ENCODE data around the gene BCAP31. TPM values are rescaled to one million over a fixed set of nuclear protein-coding genes. Genes with fewer than 3 reads are reported as not detected.
"Not testable (repeated sequence)": the region's sequence is repeated elsewhere in the genome, so short reads cannot be mapped to it uniquely, and the experiment has no call there.

The BCAP31 gene
- total RNA-seq, 2 experiments from 2014 or later: 43.0 to 72.0 TPM

- H4K20me1 ChIP-seq (ENCODE audit: insufficient read depth, low read length): no peaks in the 10 kb centered on the region
- no peak overlapping the region for H3K4me2 ChIP-seq (ENCODE audit: low read length)
- intact Hi-C loops (cut with micrococcal nuclease; ENCODE audit: unreplicated experiment): no loop called here
- no peaks in the 10 kb centered on the region for H3K79me2 ChIP-seq (ENCODE audit: insufficient read depth, low read depth, low read length)
- no peaks in the 10 kb centered on the region for H3K36me3 ChIP-seq (ENCODE audit: insufficient read depth, low read length)
- no peaks in the 10 kb centered on the region for H3K9me2 ChIP-seq (ENCODE audit: insufficient read depth, low read length)
- no peak overlapping the region for H3K27ac ChIP-seq (ENCODE audit: low read depth, low read length, poor library complexity, severe bottlenecking)
- TF ChIP-seq EZH2phosphoT487 (IDR thresholded peaks at IDR 0.05; ENCODE audit: borderline replicate concordance, low read depth, low read length): no peak
- TF ChIP-seq, protein P1, sequence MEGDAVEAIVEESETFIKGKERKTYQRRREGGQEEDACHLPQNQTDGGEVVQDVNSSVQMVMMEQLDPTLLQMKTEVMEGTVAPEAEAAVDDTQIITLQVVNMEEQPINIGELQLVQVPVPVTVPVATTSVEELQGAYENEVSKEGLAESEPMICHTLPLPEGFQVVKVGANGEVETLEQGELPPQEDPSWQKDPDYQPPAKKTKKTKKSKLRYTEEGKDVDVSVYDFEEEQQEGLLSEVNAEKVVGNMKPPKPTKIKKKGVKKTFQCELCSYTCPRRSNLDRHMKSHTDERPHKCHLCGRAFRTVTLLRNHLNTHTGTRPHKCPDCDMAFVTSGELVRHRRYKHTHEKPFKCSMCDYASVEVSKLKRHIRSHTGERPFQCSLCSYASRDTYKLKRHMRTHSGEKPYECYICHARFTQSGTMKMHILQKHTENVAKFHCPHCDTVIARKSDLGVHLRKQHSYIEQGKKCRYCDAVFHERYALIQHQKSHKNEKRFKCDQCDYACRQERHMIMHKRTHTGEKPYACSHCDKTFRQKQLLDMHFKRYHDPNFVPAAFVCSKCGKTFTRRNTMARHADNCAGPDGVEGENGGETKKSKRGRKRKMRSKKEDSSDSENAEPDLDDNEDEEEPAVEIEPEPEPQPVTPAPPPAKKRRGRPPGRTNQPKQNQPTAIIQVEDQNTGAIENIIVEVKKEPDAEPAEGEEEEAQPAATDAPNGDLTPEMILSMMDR (conservative IDR thresholded peaks at IDR 0.05; ENCODE audit: low read length): no peak
- no peak for DNase-seq (ENCODE audit: low spot score)
- H3K9me3 ChIP-seq (ENCODE audit: low read length): no peaks in the 10 kb centered on the region
- no peak overlapping the region for H2AFZ ChIP-seq (ENCODE audit: low read length)
- no TSS peak for BruUV-seq (replicated peaks)
- H3K4me3 ChIP-seq (ENCODE audit: low read depth, low read length, poor library complexity, severe bottlenecking): no peak overlapping the region
- H3K4me1 ChIP-seq (ENCODE audit: insufficient read depth, low read length, poor library complexity, severe bottlenecking): no peaks in the 10 kb centered on the region
- ChIA-PET POLR2A (interaction anchor here (0.7 kb wide), 1 partner anchor 412 kb away, joined by 3 read pairs; no protein-coding TSS in a partner anchor), CTCF (ENCODE audit: unreplicated experiment) (no interaction called here)
These were observed 30.9 kb upstream of the BCAP31 start for GRCh38 chrX:153755136-153755535.

DNA sequence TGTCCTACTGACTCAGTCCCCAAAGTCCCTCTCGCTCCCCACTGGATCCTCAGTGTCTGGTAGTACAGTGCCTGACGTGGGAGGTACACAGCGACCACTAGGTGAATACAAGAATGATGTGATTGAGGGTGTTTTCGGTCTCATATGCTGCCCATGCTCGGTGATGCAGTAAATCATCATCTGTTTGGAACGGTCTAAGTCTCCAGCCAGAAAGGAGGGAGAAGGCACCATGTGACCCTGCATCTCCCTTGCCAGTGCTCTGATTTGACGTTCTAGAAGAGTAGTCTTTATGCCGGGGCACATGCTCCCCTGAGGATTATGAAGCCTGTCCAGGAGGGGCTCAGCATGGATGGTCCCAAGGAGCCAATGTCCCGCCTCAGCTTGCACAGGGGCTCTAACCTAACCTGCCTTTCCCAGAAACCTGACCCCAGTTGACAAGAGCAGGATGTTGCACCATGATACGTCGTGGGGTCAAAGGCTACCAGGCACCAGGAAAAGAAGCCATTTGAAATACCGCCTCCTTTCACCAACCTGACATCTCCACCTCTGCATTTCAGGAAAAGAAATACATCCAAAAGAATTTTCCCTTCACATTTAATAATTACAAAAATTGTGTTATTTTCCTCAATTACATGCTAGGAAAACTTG is 26.1 kb upstream of the BCAP31 start:
- ChIA-PET CTCF (ENCODE audit: unreplicated experiment) (no interaction called here), POLR2A (no interaction called here)
- H3K79me2 ChIP-seq (ENCODE audit: insufficient read depth, low read depth, low read length): no peaks in the 10 kb centered on the region
- BruUV-seq (replicated peaks): no TSS peak
- no peaks in the 10 kb centered on the region for H4K20me1 ChIP-seq (ENCODE audit: insufficient read depth, low read length)
- no peaks in the 10 kb centered on the region for H3K4me1 ChIP-seq (ENCODE audit: insufficient read depth, low read length, poor library complexity, severe bottlenecking)
- H3K9me2 ChIP-seq (ENCODE audit: insufficient read depth, low read length): no peaks in the 10 kb centered on the region
- H3K4me2 ChIP-seq (ENCODE audit: low read length): no peak overlapping the region
- TF ChIP-seq, protein P1 (conservative IDR thresholded peaks at IDR 0.05; ENCODE audit: low read length): no peak
- TF ChIP-seq EZH2phosphoT487 (IDR thresholded peaks at IDR 0.05; ENCODE audit: borderline replicate concordance, low read depth, low read length): no peak
- intact Hi-C loops (cut with micrococcal nuclease; ENCODE audit: unreplicated experiment): no loop called here
- H3K9me3 ChIP-seq (ENCODE audit: low read length): no peaks in the 10 kb centered on the region
- H3K36me3 ChIP-seq (ENCODE audit: insufficient read depth, low read length): no peaks in the 10 kb centered on the region
- no peak overlapping the region for H3K4me3 ChIP-seq (ENCODE audit: low read depth, low read length, poor library complexity, severe bottlenecking)
- H3K27ac ChIP-seq (ENCODE audit: low read depth, low read length, poor library complexity, severe bottlenecking): no peak overlapping the region
- no peak overlapping the region for H2AFZ ChIP-seq (ENCODE audit: low read length)
- DNase-seq (ENCODE audit: low spot score): no peak

GRCh38 chrX:153749017-153749416 is 24.8 kb upstream of the BCAP31 start:
- BruUV-seq (replicated peaks); CTCF ChIA-PET (ENCODE audit: unreplicated experiment); intact Hi-C loops (cut with micrococcal nuclease; ENCODE audit: unreplicated experiment); DNase-seq (ENCODE audit: low spot score); H3K36me3 ChIP-seq (ENCODE audit: insufficient read depth, low read length); H3K9me2 ChIP-seq (ENCODE audit: insufficient read depth, low read length); H4K20me1 ChIP-seq (ENCODE audit: insufficient read depth, low read length); POLR2A ChIA-PET; H3K79me2 ChIP-seq (ENCODE audit: insufficient read depth, low read depth, low read length); H3K4me2 ChIP-seq (ENCODE audit: low read length); H3K4me3 ChIP-seq (ENCODE audit: low read depth, low read length, poor library complexity, severe bottlenecking); H3K27ac ChIP-seq (ENCODE audit: low read depth, low read length, poor library complexity, severe bottlenecking); H3K4me1 ChIP-seq (ENCODE audit: insufficient read depth, low read length, poor library complexity, severe bottlenecking); H3K9me3 ChIP-seq (ENCODE audit: low read length); H2AFZ ChIP-seq (ENCODE audit: low read length): not testable (repeated sequence)

DNA sequence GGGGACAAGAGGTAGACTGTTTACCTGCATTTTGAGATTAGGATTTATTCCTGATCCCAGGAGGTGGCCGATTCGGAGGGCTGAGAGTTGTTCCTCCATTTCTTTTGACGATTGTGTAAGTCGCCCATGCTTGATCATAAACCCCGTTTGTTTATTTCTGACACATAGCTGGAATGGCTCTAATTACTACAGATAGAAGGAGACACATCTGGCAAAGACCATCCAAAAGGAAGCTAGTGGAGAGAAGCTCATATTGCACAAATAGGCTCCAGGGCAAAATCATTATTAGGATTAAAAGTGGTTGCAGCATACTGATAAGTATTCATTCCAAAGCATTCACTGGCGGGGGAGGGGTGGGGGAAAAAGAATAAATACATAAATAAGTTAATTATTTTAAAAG is 22.8 kb upstream of the BCAP31 start:
- CTCF ChIA-PET (ENCODE audit: unreplicated experiment); H4K20me1 ChIP-seq (ENCODE audit: insufficient read depth, low read length); H2AFZ ChIP-seq (ENCODE audit: low read length); H3K4me1 ChIP-seq (ENCODE audit: insufficient read depth, low read length, poor library complexity, severe bottlenecking); H3K9me2 ChIP-seq (ENCODE audit: insufficient read depth, low read length); H3K36me3 ChIP-seq (ENCODE audit: insufficient read depth, low read length); H3K4me2 ChIP-seq (ENCODE audit: low read length); DNase-seq (ENCODE audit: low spot score); H3K27ac ChIP-seq (ENCODE audit: low read depth, low read length, poor library complexity, severe bottlenecking); intact Hi-C loops (cut with micrococcal nuclease; ENCODE audit: unreplicated experiment); H3K79me2 ChIP-seq (ENCODE audit: insufficient read depth, low read depth, low read length); BruUV-seq (replicated peaks); H3K4me3 ChIP-seq (ENCODE audit: low read depth, low read length, poor library complexity, severe bottlenecking); H3K9me3 ChIP-seq (ENCODE audit: low read length): not testable (repeated sequence)
- POLR2A ChIA-PET: interaction anchor here (0.7 kb wide), 1 partner anchor 19 kb away, joined by 5 read pairs; no protein-coding TSS in a partner anchor

All from OCI-LY7 (cell line).